ENCODE results near the gene OR2V1. TPM values are rescaled to one million over a fixed set of nuclear protein-coding genes. Genes with fewer than 3 reads are reported as not detected.

The OR2V1 gene
- not detected in 2 replicates for total RNA-seq

GRCh38 chr5:181130832-181131496 is at the start of gene OR2V1:
OR2V1 (minus strand) TSS chr5:181131169; CDS start chr5:181125304, 5,865 bp downstream.

GRCh38 chr5:181146927-181147636 is 16.1 kb upstream of the OR2V1 start, which contains the start of gene OR2V2:
OR2V2 (plus strand) TSS chr5:181147586; CDS start chr5:181154943, 7,357 bp downstream.

Other genes with a start within 250 kb of the OR2V1 start
- gene BTNL8, start 232.0 kb downstream of the OR2V1 start, total RNA-seq: not detected in 2 replicates
- gene BTNL3, start 142.3 kb downstream of the OR2V1 start, total RNA-seq: not detected in 2 replicates
- gene BTNL9, start 90.9 kb downstream of the OR2V1 start, total RNA-seq: not detected in 2 replicates
- gene OR2V2, start 16.4 kb upstream of the OR2V1 start, total RNA-seq: not detected in 2 replicates
- 1.1 and 3.4 TPM in 2 replicates for gene TRIM7, start 74.0 kb upstream of the OR2V1 start, total RNA-seq
- 10.5 and 15.1 TPM in 2 replicates for gene TRIM41, start 92.1 kb upstream of the OR2V1 start, total RNA-seq
- 4,162 and 6,590 TPM in 2 replicates for gene RACK1, start 112.7 kb upstream of the OR2V1 start, total RNA-seq
- 4.2 and 6.2 TPM in 2 replicates for gene TRIM52, start 130.0 kb upstream of the OR2V1 start, total RNA-seq
- gene OR4F3, start 236.1 kb upstream of the OR2V1 start, total RNA-seq: 0.44 TPM in 1 of 2 replicates, not detected in the other